IgD-negative memory B cell (primary cell): Measurements from ENCODE around the gene POPDC3. TPM values are rescaled to one million over a fixed set of nuclear protein-coding genes. Genes with fewer than 3 reads are reported as not detected.

Experiments used
- H3K27ac Mint-ChIP-seq, 3 donors: one replicate each; pipeline ENCODE4 v1.8.0; 2020 to 2022; ENCODE audit warnings: mild to moderate bottlenecking in 3 of 3, mixed read lengths in 3 of 3, moderate library complexity in 1 of 3
- H3K27me3 Mint-ChIP-seq: one replicate; pipeline ENCODE4 v1.8.0; 2021; ENCODE audit warnings: mixed read lengths
- H3K36me3 Mint-ChIP-seq: one replicate; pipeline ENCODE4 v1.8.0; 2020; ENCODE audit warnings: mild to moderate bottlenecking, mixed read lengths
- H3K4me1 Mint-ChIP-seq, 3 donors: one replicate each; pipeline ENCODE4 v1.8.0; 2020 to 2022; ENCODE audit warnings: mixed read lengths in 3 of 3, mild to moderate bottlenecking in 1 of 3
- H3K4me3 Mint-ChIP-seq, 4 donors: one replicate each; pipeline ENCODE4 v1.8.0; 2020 to 2022; ENCODE audit warnings: mild to moderate bottlenecking in 4 of 4, mixed read lengths in 4 of 4, moderate library complexity in 3 of 4
- H3K9me3 Mint-ChIP-seq, 3 donors: one replicate each; pipeline ENCODE4 v1.8.0; 2020 to 2021; ENCODE audit warnings: mixed read lengths in 3 of 3, mild to moderate bottlenecking in 1 of 3
- polyA plus RNA-seq: library from polyadenylated mRNA; unstranded; fragments of 300-500 nt; fragmentation: Illumina TruSeq; gene quantifications from one replicate; pipeline ENCODE4 v1.2.3, GENCODE V29; 2021

Gene POPDC3
- polyA plus RNA-seq, 1 donor from 2014 or later: not detected

DNA sequence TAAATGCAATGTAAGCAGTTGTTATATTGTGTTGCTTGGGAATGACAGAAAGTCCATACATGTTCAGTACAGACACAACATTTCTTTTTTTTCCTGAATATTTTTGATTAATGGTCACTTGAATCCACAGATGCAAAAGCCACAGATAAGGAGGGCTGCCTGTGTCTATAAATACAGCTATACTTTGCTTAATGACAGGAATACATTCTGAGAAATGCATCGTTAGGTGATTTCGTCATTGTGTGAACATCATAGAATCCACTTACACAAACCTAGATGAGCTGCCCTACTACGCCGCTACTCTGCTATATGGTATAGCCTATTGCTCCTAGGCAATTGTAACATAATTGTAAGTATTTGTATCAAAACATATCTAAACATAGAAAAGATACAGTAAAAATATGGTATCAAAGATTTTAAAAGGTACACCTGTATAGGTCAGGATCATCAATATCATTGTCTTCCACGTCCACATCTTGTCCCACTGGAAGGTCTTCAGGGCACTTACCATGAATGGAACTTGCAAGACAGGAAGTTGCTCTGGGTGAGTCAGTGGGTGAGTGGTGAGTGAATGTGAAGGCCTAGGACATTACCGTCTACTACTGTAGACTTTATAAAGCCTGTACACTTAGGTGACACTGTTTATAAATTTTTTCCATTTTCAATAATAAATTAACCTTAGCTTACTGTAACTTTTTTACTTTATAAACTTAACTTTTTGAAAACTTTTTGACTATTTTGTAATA, 27.9 kb upstream of the POPDC3 start:
- Mint-ChIP-seq H3K36me3 (peaks cover 7% of the 10 kb centered on the region), H3K27me3 (peaks cover 3% of the 10 kb centered on the region), H3K4me3 (no peak overlapping the region), H3K27ac (no peak overlapping the region), H3K4me1 (peaks cover 2 to 5% (median 3%) of the 10 kb centered on the region in 3 donors), H3K9me3 (peaks cover 0 to 1% (median 0%) of the 10 kb centered on the region in 3 donors)

DNA sequence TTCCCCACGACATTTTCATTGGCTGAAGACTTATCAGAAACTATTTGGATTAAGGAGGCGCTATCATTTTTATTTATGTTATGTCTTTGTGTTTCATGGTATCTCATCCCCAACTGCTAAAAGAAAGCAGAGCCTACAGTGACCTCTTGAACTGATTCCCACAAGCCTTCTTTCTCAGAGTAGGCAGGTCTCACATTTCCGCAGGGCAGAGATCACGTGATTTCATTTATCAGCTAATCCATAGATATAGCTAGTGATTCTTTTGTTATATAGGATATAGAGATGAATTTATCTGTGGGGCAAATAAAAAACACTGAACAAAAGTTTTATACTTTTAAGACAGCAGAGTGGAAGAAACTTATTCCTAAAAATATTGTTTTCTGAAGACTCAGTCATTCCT, 25.0 kb upstream of the POPDC3 start:
- H3K36me3 Mint-ChIP-seq: peaks cover 5% of the 10 kb centered on the region
- H3K4me3 Mint-ChIP-seq: no peak overlapping the region
- no peaks in the 10 kb centered on the region for H3K4me1 Mint-ChIP-seq
- H3K27me3 Mint-ChIP-seq: peaks cover 3% of the 10 kb centered on the region
- H3K27ac Mint-ChIP-seq: no peak overlapping the region
- H3K9me3 Mint-ChIP-seq: no peaks in the 10 kb centered on the region

DNA sequence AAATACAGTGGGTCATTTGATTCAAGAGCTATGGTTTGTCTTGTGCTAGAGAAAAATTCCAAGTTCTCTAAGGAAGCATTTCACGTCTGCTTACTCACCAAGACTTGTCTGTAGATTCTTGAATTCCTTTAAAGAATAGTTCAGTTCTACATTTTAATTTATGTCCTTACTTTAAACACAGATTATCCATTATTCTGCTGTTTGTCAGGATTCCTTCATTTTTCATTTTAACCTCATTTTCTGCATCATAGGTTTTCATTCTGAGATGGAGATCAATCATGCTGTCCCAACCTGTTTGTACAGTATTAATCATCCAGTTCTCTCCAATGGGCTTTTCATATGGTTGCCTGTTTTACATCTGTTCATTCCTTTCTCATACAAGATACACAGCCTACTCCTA, 24.5 kb upstream of the POPDC3 start:
- H3K36me3 Mint-ChIP-seq: peaks cover 5% of the 10 kb centered on the region
- H3K4me3 Mint-ChIP-seq: no peak overlapping the region
- no peak overlapping the region for H3K27ac Mint-ChIP-seq
- peaks cover 3% of the 10 kb centered on the region for H3K27me3 Mint-ChIP-seq
- H3K9me3 Mint-ChIP-seq: no peaks in the 10 kb centered on the region
- no peaks in the 10 kb centered on the region for H3K4me1 Mint-ChIP-seq

DNA sequence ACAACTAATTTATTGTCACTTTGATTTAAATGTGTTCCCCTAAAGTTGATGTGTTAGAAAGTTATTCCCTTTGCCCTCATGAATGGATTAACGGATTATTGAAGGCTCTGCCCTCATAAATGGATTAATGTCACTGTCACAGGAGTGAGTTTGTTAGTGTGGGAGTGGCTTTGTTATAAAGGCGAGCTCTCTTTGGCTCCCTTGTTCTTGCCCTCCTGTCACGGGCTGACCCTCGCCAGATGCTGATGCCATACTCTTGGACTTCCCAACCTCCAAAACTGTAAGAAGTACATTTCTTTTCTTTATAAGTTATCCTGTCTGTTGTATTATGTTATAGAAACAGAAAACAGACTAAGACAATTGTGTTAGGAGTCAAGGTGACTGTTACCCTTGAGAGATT, 22.7 kb upstream of the POPDC3 start:
- Mint-ChIP-seq H3K27me3 (peaks cover 7% of the 10 kb centered on the region), H3K36me3 (no peaks in the 10 kb centered on the region), H3K4me1 (no peaks in the 10 kb centered on the region), H3K9me3 (peaks cover 0 to 2% (median 0%) of the 10 kb centered on the region in 3 donors), H3K4me3 (no peak overlapping the region), H3K27ac (no peak overlapping the region)

DNA sequence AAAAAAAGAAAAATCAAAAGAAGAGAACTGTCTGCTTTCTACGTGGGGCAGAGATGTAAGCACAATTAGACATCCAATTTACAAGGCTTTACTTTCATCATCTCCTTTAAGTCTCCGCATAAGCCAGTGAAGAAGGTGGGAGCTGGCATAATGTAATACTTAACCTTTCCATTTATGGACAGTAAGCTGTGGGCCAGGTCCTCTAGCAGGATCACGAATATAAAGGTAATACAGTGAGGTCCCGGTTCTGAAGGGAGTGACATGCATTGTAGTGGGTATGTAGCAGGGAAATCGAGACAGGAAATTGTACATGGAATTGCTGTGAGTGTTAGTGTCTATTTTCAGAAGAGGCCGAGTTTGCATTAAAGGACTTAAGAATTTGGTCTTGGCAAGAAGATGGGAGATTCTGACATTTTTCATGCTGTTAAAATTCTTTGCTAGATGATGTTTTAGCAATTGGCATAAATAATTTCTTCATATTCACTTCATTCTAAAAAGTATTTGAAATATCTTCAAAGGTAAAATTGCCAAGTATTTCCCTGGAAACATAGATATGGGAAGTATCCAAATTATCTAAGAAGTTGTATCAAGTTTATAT, 20.4 kb upstream of the POPDC3 start:
- Mint-ChIP-seq H3K4me3 (no peak overlapping the region), H3K9me3 (peaks cover 0 to 5% (median 2%) of the 10 kb centered on the region in 3 donors), H3K36me3 (no peaks in the 10 kb centered on the region), H3K4me1 (no peaks in the 10 kb centered on the region), H3K27me3 (peaks cover 9% of the 10 kb centered on the region), H3K27ac (no peak overlapping the region)

DNA sequence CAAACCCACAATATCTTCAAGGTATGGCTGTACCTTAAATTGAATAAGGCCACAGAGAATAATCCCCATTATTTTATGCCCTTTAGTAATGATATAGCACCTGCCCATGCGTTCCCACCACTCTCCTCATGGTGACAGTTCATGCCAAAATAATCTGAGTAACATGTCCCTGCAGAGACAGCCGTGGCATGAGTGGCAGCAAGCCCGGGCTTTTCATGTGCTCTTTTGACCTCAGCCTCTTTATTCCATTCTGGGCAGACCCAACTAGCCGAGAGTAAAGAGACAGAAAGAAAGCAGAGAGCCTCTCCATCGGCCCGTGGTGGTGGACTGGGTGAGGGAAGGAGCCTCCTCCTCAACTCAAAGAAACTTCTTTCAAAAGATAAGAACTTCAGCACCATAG, 19.9 kb upstream of the POPDC3 start:
- H3K4me3 Mint-ChIP-seq: no peak overlapping the region
- H3K9me3 Mint-ChIP-seq: peaks cover 0 to 7% (median 2%) of the 10 kb centered on the region in 3 donors
- no peaks in the 10 kb centered on the region for H3K36me3 Mint-ChIP-seq
- no peaks in the 10 kb centered on the region for H3K4me1 Mint-ChIP-seq
- H3K27me3 Mint-ChIP-seq: peaks cover 9% of the 10 kb centered on the region
- no peak overlapping the region for H3K27ac Mint-ChIP-seq

DNA sequence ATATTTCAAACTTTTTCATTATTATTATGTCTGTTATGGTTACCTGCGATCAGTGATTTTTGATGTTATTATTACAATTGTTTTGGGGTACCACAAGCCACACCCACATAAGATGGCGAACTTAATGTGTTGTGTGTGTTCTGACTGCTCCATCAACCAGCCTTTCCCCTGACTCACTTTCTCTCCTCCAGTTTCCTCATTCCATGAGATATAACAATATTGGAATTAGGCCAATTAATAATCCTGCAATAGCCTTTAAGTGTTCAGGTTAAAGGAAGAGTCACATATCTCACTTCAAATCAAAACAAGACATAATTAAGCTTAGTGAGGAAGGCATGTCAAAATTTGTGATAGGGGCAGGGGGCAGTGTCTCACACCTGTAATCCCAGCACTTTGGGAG, 16.3 kb upstream of the POPDC3 start:
- Mint-ChIP-seq H3K27ac (no peak overlapping the region), H3K4me1 (no peaks in the 10 kb centered on the region), H3K36me3 (no peaks in the 10 kb centered on the region), H3K27me3 (peaks cover 18% of the 10 kb centered on the region), H3K9me3 (peaks cover 0 to 7% (median 7%) of the 10 kb centered on the region in 3 donors), H3K4me3 (no peak overlapping the region)

DNA sequence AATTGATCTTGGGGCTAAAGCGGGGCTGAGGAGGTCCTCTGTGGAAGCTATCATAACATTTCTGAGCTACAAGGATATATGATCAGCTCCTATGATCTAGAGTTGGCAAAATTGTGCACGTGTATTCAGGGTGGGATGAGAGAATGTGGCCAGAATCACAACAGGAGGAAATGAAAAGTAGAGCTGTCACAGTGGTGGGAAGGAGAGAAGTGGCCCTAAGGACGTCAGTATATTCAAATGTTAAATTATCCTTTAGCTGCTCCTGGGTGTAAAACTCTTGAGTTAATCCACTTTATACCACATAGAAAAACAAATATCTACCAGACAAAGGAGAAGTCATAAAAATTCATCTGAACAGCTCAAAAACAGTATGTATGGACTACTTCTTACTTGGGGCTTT, 14.8 kb upstream of the POPDC3 start:
- peaks cover 0 to 7% (median 7%) of the 10 kb centered on the region in 3 donors for H3K9me3 Mint-ChIP-seq

DNA sequence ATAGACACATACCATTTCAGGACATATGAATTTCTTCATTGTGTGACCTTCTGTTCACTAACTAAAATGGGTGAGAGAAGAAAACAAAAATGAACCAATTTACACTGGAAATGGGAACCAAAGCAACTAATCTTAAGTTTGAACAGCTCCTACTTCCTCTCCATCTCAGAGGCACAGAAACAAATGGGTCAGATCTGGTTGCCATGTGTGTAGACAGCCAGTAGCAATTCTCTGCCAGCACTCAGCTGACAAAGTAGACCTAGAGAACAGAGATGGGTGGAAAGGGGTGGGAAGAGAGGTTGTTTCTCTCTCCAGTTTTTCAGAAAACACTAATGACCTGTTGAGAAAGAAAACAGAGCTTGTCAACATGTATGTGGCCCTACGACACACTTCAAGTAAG, 14.3 kb upstream of the POPDC3 start:
- Mint-ChIP-seq H3K9me3 (peaks cover 0 to 7% (median 7%) of the 10 kb centered on the region in 3 donors), H3K4me1 (no peaks in the 10 kb centered on the region), H3K27ac (no peak overlapping the region), H3K36me3 (no peaks in the 10 kb centered on the region), H3K4me3 (no peak overlapping the region), H3K27me3 (peaks cover 18% of the 10 kb centered on the region)

More for the DNA sequence above, 14.8 kb upstream of the POPDC3 start:
- peaks cover 18% of the 10 kb centered on the region for H3K27me3 Mint-ChIP-seq
- no peaks in the 10 kb centered on the region for H3K36me3 Mint-ChIP-seq
- H3K4me3 Mint-ChIP-seq: no peak overlapping the region
- no peak overlapping the region for H3K27ac Mint-ChIP-seq
- no peaks in the 10 kb centered on the region for H3K4me1 Mint-ChIP-seq

DNA sequence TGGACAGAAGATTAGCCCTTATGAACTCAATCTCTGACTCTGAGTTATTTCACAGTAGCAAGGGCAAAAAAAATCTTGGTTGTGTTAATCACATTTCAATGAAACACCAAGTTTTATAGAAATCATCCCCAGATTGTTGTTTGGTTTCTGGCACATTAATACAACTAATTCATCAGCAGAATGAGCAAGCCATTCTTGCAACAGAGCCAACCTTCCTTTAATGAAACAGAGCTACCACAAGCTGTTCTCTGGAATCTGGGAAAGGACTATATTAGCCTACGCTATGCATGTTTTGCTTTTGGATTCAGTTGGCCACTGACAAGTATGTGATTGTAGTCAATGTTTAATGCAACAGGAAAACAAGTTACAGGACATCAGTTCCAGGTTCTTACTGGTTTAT, 13.8 kb upstream of the POPDC3 start:
- peaks cover 0 to 7% (median 7%) of the 10 kb centered on the region in 3 donors for H3K9me3 Mint-ChIP-seq
- H3K27ac Mint-ChIP-seq: no peak overlapping the region
- no peak overlapping the region for H3K4me3 Mint-ChIP-seq
- peaks cover 18% of the 10 kb centered on the region for H3K27me3 Mint-ChIP-seq
- H3K36me3 Mint-ChIP-seq: no peaks in the 10 kb centered on the region
- no peaks in the 10 kb centered on the region for H3K4me1 Mint-ChIP-seq

DNA sequence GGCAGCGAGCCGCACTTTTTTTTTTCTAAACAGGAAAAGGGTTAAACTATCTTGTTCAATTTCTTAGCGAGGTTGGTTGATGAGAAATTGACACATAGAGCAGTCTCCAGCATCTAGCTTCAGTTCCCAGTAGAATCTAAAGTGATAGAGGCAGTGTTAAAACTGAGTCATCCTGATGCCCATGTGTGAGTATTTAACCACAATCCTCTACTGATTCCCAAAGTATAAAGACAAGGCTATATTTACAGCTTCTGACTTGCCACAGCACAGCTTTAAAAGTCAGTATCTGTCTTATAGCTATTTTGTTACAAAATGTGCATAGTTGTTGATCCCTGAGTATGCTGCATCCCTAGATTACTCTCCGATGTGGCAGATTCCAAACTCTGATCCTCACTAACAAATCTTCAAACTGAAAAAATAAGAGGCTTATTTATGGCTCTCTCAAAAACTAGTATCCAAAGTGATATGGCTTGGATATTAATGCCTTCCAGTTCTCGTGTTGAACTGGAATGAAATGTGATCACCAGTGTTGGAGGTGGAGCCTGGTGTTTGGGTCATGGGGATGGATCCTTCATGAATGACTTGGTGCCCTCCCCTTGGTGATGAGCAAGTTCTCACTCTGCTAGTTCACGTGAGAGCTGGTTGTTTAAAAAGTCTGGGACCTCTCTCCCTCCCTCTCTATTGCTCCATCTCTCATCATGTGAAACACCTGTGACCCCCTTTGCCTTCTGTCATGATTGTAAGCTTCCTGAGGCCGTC, 13.1 kb upstream of the POPDC3 start:
- Mint-ChIP-seq H3K27ac (no peak overlapping the region), H3K9me3 (peaks cover 0 to 7% (median 7%) of the 10 kb centered on the region in 3 donors), H3K4me3 (no peak overlapping the region), H3K4me1 (no peaks in the 10 kb centered on the region), H3K27me3 (peaks cover 18% of the 10 kb centered on the region), H3K36me3 (no peaks in the 10 kb centered on the region)

DNA sequence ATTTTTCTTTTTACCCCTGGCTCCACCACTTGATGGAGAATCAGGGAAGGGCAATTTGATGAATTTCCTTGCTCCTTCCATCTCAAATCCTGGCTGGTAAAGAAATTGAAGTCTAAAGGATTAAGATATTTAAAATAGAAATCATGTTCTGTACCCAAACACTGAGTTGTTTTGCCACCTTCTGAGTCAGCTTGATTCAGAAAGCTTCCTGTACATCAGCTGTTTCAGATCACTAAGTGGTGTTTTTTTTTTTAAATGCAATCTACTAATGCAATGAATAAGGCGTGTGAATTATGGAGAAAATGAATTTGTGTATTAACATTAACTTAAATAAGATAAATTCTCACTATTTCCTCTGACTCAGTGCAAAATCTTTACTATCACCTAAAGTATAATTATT, 11.5 kb upstream of the POPDC3 start:
- no peak overlapping the region for H3K27ac Mint-ChIP-seq
- H3K4me1 Mint-ChIP-seq: no peaks in the 10 kb centered on the region
- no peak overlapping the region for H3K4me3 Mint-ChIP-seq
- no peaks in the 10 kb centered on the region for H3K36me3 Mint-ChIP-seq
- peaks cover 0 to 5% (median 5%) of the 10 kb centered on the region in 3 donors for H3K9me3 Mint-ChIP-seq
- H3K27me3 Mint-ChIP-seq: peaks cover 9% of the 10 kb centered on the region

DNA sequence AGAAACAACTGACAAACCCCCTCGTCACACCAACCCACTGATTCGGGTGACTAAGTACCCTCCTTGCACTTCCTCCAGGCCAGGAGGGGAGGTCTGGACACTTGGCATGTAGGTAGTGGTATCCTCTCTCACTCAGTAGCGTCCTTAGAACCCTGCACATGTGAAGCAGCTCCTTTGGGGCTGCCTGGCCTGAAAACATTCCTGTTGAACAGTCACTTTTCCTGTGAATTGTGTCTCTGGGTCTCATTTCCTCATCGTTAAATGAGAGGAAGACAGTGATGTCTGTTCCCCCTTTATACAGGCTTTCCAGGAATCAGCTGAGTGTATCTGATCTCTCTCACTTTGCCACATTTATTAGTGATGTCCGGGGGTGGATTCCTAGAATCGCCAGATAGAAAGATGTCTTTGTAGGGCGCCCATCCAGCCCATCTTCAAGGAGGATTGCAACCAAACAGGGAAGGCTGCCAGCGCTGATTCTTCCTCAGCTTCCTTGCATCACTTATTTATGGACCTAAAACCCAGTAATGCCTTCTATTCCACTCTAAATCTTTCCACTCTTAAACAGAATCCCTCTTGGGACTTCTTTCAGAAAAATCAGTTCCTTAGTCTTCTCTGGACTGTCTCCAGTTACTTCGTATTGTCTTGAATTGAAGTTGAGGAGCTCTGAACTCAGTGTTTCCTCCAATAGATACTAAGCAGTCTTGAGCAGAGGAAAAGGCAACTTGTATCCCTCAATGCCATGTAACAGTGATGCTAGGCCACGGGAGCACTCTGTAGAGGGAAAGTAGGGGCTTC, 9.4 kb upstream of the POPDC3 start:
- H3K27me3 Mint-ChIP-seq: peaks cover 7% of the 10 kb centered on the region
- no peak overlapping the region for H3K27ac Mint-ChIP-seq
- H3K4me3 Mint-ChIP-seq: no peak overlapping the region
- H3K4me1 Mint-ChIP-seq: no peaks in the 10 kb centered on the region
- peaks cover 0 to 2% (median 0%) of the 10 kb centered on the region in 3 donors for H3K9me3 Mint-ChIP-seq
- H3K36me3 Mint-ChIP-seq: no peaks in the 10 kb centered on the region

DNA sequence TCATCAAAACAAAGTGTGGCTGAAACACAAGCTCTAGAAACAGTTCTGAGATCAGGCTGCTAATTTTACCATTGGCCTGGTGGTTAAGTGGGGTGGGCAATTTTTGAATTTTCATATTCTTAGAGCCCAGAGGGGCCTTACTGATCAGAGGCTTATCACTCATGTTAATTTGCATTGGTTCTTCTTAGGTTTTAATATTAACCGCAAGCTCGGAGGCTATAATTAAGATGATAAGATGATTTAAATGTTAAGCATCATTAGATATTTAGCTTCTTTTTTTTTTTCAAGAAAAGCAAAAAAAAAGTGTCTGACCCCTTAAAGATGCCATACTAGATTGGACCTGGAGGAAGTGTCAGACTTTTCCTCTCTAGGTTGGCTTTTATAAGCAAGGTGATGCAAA, 8.4 kb upstream of the POPDC3 start:
- H3K27me3 Mint-ChIP-seq: peaks cover 1% of the 10 kb centered on the region
- H3K27ac Mint-ChIP-seq: no peak overlapping the region
- peaks cover 0 to 1% (median 0%) of the 10 kb centered on the region in 3 donors for H3K4me1 Mint-ChIP-seq
- peaks cover 0 to 1% (median 0%) of the 10 kb centered on the region in 3 donors for H3K9me3 Mint-ChIP-seq
- peaks cover 2% of the 10 kb centered on the region for H3K36me3 Mint-ChIP-seq
- H3K4me3 Mint-ChIP-seq: no peak overlapping the region

DNA sequence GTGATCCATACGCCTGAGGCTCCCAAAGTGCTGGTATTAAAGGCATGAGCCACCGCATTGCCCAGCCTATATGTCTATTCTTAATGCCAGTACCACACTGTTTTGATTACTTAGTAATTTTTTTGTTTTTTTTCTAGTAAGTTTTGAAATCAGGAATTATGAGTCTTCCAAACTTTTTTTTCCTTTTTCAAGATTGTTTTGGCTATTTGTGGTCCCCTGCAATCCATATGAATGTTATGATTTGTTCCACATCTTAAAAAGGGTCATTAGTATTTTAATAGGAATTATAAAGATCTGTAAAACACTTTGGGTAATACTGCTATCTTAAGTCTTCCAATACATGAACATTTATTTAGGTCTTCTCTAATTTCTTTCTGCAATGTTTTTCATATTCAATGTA, 6.8 kb upstream of the POPDC3 start:
- Mint-ChIP-seq H3K27ac (no peak overlapping the region), H3K4me3 (no peak overlapping the region), H3K9me3 (no peaks in the 10 kb centered on the region), H3K4me1 (peaks cover 0 to 1% (median 0%) of the 10 kb centered on the region in 3 donors), H3K27me3 (peaks cover 7% of the 10 kb centered on the region), H3K36me3 (peaks cover 2% of the 10 kb centered on the region)
